Ovary (tissue), 9 donors: ENCODE results near the gene ST6GALNAC4. TPM values are rescaled to one million over a fixed set of nuclear protein-coding genes. Genes with fewer than 3 reads are reported as not detected.

ENCODE experiments used
- DNase-seq, 5 donors: peaks; one replicate each; pipeline ENCODE4 v3.0.0-alpha.2; 2019 to 2020
- H3K27ac ChIP-seq, 2 donors: fragments of 200-600 bp; one replicate each; pipeline versions ENCODE4 v1.5.1 to v1.8.0; 2019 to 2022
- H3K27me3 ChIP-seq: fragments of 200-600 bp; one replicate; pipeline ENCODE4 v1.8.0; 2022
- H3K36me3 ChIP-seq: fragments of 200-600 bp; sonication (generic); one replicate; pipeline ENCODE4 v1.5.1; 2019
- H3K4me1 ChIP-seq: one replicate; pipeline ENCODE4 v1.8.1; 2013; ENCODE audit warnings: mild to moderate bottlenecking, moderate library complexity; ENCODE audit not compliant: insufficient read depth
- H3K4me3 ChIP-seq: fragments of 200-600 bp; sonication (generic); one replicate; pipeline ENCODE4 v1.5.1; 2017
- H3K9me3 ChIP-seq, 2 donors: fragments of 200-600 bp in 1 of 2; sonication (generic) in 1 of 2; one replicate each; pipeline versions ENCODE4 v1.5.1 to v1.8.1; 2013 to 2019; ENCODE audit warnings: mild to moderate bottlenecking in 1 of 2, moderate library complexity in 1 of 2
- CTCF ChIP-seq, 3 donors: fragments of 450-650 bp in 2 of 3; fragments of 200-600 bp in 1 of 3; IDR thresholded peaks; one replicate each; pipeline versions ENCODE4 v1.5.1 to v1.8.0; 2016 to 2022; ENCODE audit warnings: antibody characterized with exemption in 3 of 3, mild to moderate bottlenecking in 1 of 3
- EP300 ChIP-seq: sonication (generic); formaldehyde crosslinking; IDR thresholded peaks from one replicate; pipeline ENCODE4 v1.6.1; 2017; ENCODE audit warnings: antibody characterized with exemption
- POLR2A ChIP-seq: fragments of 450-650 bp; IDR thresholded peaks from one replicate; pipeline ENCODE4 v1.6.1; 2017; ENCODE audit warnings: antibody characterized with exemption, mild to moderate bottlenecking, moderate library complexity
- whole genome bisulfite sequencing, 3 donors: extraction: QIAGEN DNeasy Blood & Tissue Kit in 1 of 3; methylation state at CpG; one replicate each; pipeline versions ENCODE4 v1.1.5 to v1.1.7; 2013 to 2017; 5-methylcytosine and 5-hydroxymethylcytosine counted together
- intact Hi-C, 4 donors: fragments of 100-400 bp; cut with DNase I; formaldehyde crosslinking; loops; one replicate each; pipeline versions ENCODE4 v1.11.0 to v1.15.1; 2022 to 2023
- polyA plus RNA-seq, 2 donors: library from polyadenylated mRNA; stranded (reverse); fragments of 200-250 nt in 1 of 2; fragments of 350-450 nt in 1 of 2; fragmentation: Illumina TruSeq in 1 of 2; extraction: RNeasy Lipid Tissue Mini Kit (QIAGEN cat#74804) in 1 of 2; gene quantifications; one replicate each; pipeline ENCODE4 v1.2.3, GENCODE V29; 2013 to 2014
- total RNA-seq, 7 donors: library from RNA; depleted of rRNA in 2 of 7; stranded (reverse); fragments of >200 nt in 2 of 7; fragmentation: NEBNext Ultra II Directional in 3 of 7; extraction: Animal tissue kit (Norgen Biotek cat#: 25700) in 3 of 7; gene quantifications; one replicate each; pipeline versions ENCODE4 v1.1.0 to v1.2.4, GENCODE V29; 2016 to 2023
- donor health status: DM: no; HTN: no; CAD: no; lungs with moderate emphysema.
- donor health status: DM: no; HTN: no; CAD: no.
- donor health status: Bipolar disorder and iron deficiency.
- donor health status: DM: yes; HTN: yes; CAD: no.
- donor health status: DM: no; HTN: no; CAD: no.
- donor health status: DM: yes; HTN: yes; CAD: no.

Gene ST6GALNAC4
- total and polyA plus RNA-seq, 9 donors: 2.2 to 58.4 (median 45.8) TPM

- peak overlapping the region; percentile 67 to 72 for H3K27ac ChIP-seq
- TF ChIP-seq CTCF (IDR thresholded peaks at IDR 0.05) (no peak), POLR2A (no peak), EP300 (no peak)
- intact Hi-C loops: loop anchor here in 1 of 4 donors (5.0 kb wide), 1 partner anchor 137 kb away; the partner anchor contains the start of gene TOR2A
- H3K27me3 ChIP-seq: no peaks in the 10 kb centered on the region
- H3K4me3 ChIP-seq: no peak overlapping the region
- 69 to 79% (median 77%) methylated on average over 19 of the region's 19 CpGs for WGBS, 3 donors
- DNase-seq: peak in 4 of 5 donors; percentile 40 to 66 (median 59)
- no peaks in the 10 kb centered on the region for H3K36me3 ChIP-seq
- H3K4me1 ChIP-seq: peaks cover 30% of the 10 kb centered on the region
- no peaks in the 10 kb centered on the region for H3K9me3 ChIP-seq
Observed at GRCh38 chr9:127874301-127875221, 42.3 kb downstream of the ST6GALNAC4 start.

- Histone ChIP-seq H3K4me1 (peaks cover 37% of the 10 kb centered on the region), H3K4me3 (no peak overlapping the region), H3K27me3 (no peaks in the 10 kb centered on the region), H3K9me3 (no peaks in the 10 kb centered on the region), H3K36me3 (no peaks in the 10 kb centered on the region), H3K27ac (peak overlapping the region; percentile 67 to 72)
- DNase-seq: peak; percentile 60 to 89 (median 83)
- no peak for TF ChIP-seq POLR2A
- TF ChIP-seq EP300: no peak
- TF ChIP-seq CTCF (IDR thresholded peaks at IDR 0.05): no peak
- 32 to 52% (median 37%) methylated on average over 10 of the region's 10 CpGs for WGBS, 3 donors
- intact Hi-C loops: loop anchor here in 1 of 4 donors (5.0 kb wide), 1 partner anchor 137 kb away; the partner anchor contains the start of gene TOR2A
Observed at GRCh38 chr9:127873886-127874285, 43.0 kb downstream of the ST6GALNAC4 start.

GRCh38 chr9:127873223-127873691 is 43.6 kb downstream of the ST6GALNAC4 start:
- no peaks in the 10 kb centered on the region for H3K27me3 ChIP-seq
- peak in 2 of 5 donors; percentile 17 to 48 for DNase-seq
- no peak for TF ChIP-seq CTCF (IDR thresholded peaks at IDR 0.05)
- TF ChIP-seq EP300: no peak
- no peak for TF ChIP-seq POLR2A
- intact Hi-C loops: loop anchor here in 1 of 4 donors (5.0 kb wide), 1 partner anchor 136 kb away; the partner anchor contains the start of gene TOR2A
- WGBS, 3 donors: 68 to 70% (median 69%) methylated on average over 16 to 19 of the region's 19 CpGs
- no peak overlapping the region for H3K4me3 ChIP-seq
- H3K27ac ChIP-seq: peak overlapping the region; percentile 6 to 72
- no peaks in the 10 kb centered on the region for H3K9me3 ChIP-seq
- no peaks in the 10 kb centered on the region for H3K36me3 ChIP-seq
- H3K4me1 ChIP-seq: peaks cover 37% of the 10 kb centered on the region

- TF ChIP-seq POLR2A: no peak
- TF ChIP-seq EP300: no peak
- no peak for TF ChIP-seq CTCF (IDR thresholded peaks at IDR 0.05)
- H3K4me1 ChIP-seq: peaks cover 34% of the 10 kb centered on the region
- WGBS, 3 donors: 85 to 91% (median 88%) methylated on average over 20 of the region's 20 CpGs
- no peaks in the 10 kb centered on the region for H3K27me3 ChIP-seq
- H3K27ac ChIP-seq: peak overlapping the region; percentile 6 to 72
- intact Hi-C loops: loop anchor here in 1 of 4 donors (5.0 kb wide), 1 partner anchor 135 kb away; the partner anchor contains the start of gene TOR2A
- no peak for DNase-seq
- no peaks in the 10 kb centered on the region for H3K36me3 ChIP-seq
- H3K4me3 ChIP-seq: no peak overlapping the region
- no peaks in the 10 kb centered on the region for H3K9me3 ChIP-seq
Observed at GRCh38 chr9:127872369-127873222, 44.2 kb downstream of the ST6GALNAC4 start.
